Measurements from ENCODE around the gene SMIM44.
A peak's percentile ranks its signal among the peaks of the same experiment; 100 is the strongest.

Gene SMIM44

GRCh38 chr19:3441986-3442329 lies 41.3 kb downstream of the SMIM44 start:
- Histone ChIP-seq H3K4me1 (ENCODE audit: control insufficient read depth, insufficient read depth, low read length) (peaks cover 11% of the 10 kb centered on the region), H3K9me3 (ENCODE audit: control insufficient read depth, insufficient read depth, low read length) (no peaks in the 10 kb centered on the region), H3K36me3 (ENCODE audit: control insufficient read depth, insufficient read depth, low read length) (no peaks in the 10 kb centered on the region), H3K27ac (ENCODE audit: low read depth, low read length) (no peak overlapping the region), H3K4me3 (ENCODE audit: low read depth, low read length) (no peak overlapping the region), H3K27me3 (ENCODE audit: control insufficient read depth, insufficient read depth, low read length) (no peaks in the 10 kb centered on the region), H3K9ac (ENCODE audit: low read depth, low read length) (no peak overlapping the region)

- Histone ChIP-seq H3K4me1 (ENCODE audit: control insufficient read depth, insufficient read depth, low read length) (peaks cover 11% of the 10 kb centered on the region), H3K27me3 (ENCODE audit: control insufficient read depth, insufficient read depth, low read length) (no peaks in the 10 kb centered on the region), H3K4me3 (ENCODE audit: low read depth, low read length) (no peak overlapping the region), H3K27ac (ENCODE audit: low read depth, low read length) (no peak overlapping the region), H3K9me3 (ENCODE audit: control insufficient read depth, insufficient read depth, low read length) (no peaks in the 10 kb centered on the region), H3K9ac (ENCODE audit: low read depth, low read length) (no peak overlapping the region), H3K36me3 (ENCODE audit: control insufficient read depth, insufficient read depth, low read length) (no peaks in the 10 kb centered on the region)
Measured at GRCh38 chr19:3441089-3441985, 41.9 kb downstream of the SMIM44 start.

GRCh38 chr19:3440082-3440481 lies 43.2 kb downstream of the SMIM44 start:
- Histone ChIP-seq H3K9ac (ENCODE audit: low read depth, low read length) (no peak overlapping the region), H3K27me3 (ENCODE audit: control insufficient read depth, insufficient read depth, low read length) (no peaks in the 10 kb centered on the region), H3K36me3 (ENCODE audit: control insufficient read depth, insufficient read depth, low read length) (no peaks in the 10 kb centered on the region)

GRCh38 chr19:3434630-3435553 lies 48.3 kb downstream of the SMIM44 start:
- Histone ChIP-seq H3K4me3 (ENCODE audit: low read depth, low read length) (peak overlapping the region; percentile 86), H3K9me3 (ENCODE audit: control insufficient read depth, insufficient read depth, low read length) (no peaks in the 10 kb centered on the region), H3K27me3 (ENCODE audit: control insufficient read depth, insufficient read depth, low read length) (no peaks in the 10 kb centered on the region), H3K4me1 (ENCODE audit: control insufficient read depth, insufficient read depth, low read length) (no peaks in the 10 kb centered on the region), H3K27ac (ENCODE audit: low read depth, low read length) (peak overlapping the region; percentile 96), H3K9ac (ENCODE audit: low read depth, low read length) (peak overlapping the region; percentile 89), H3K36me3 (ENCODE audit: control insufficient read depth, insufficient read depth, low read length) (no peaks in the 10 kb centered on the region)

More at GRCh38 chr19:3440082-3440481, 43.2 kb downstream of the SMIM44 start:
- Histone ChIP-seq H3K4me1 (ENCODE audit: control insufficient read depth, insufficient read depth, low read length) (peaks cover 11% of the 10 kb centered on the region), H3K4me3 (ENCODE audit: low read depth, low read length) (no peak overlapping the region), H3K27ac (ENCODE audit: low read depth, low read length) (no peak overlapping the region), H3K9me3 (ENCODE audit: control insufficient read depth, insufficient read depth, low read length) (no peaks in the 10 kb centered on the region)

GRCh38 chr19:3433805-3434540 lies 49.3 kb downstream of the SMIM44 start:
- Histone ChIP-seq H3K9me3 (ENCODE audit: control insufficient read depth, insufficient read depth, low read length) (no peaks in the 10 kb centered on the region), H3K27ac (ENCODE audit: low read depth, low read length) (no peak overlapping the region), H3K4me3 (ENCODE audit: low read depth, low read length) (peak overlapping the region; percentile 86), H3K36me3 (ENCODE audit: control insufficient read depth, insufficient read depth, low read length) (no peaks in the 10 kb centered on the region), H3K4me1 (ENCODE audit: control insufficient read depth, insufficient read depth, low read length) (no peaks in the 10 kb centered on the region), H3K9ac (ENCODE audit: low read depth, low read length) (no peak overlapping the region), H3K27me3 (ENCODE audit: control insufficient read depth, insufficient read depth, low read length) (no peaks in the 10 kb centered on the region)

GRCh38 chr19:3433313-3433712 lies 49.9 kb downstream of the SMIM44 start:
- H3K36me3 ChIP-seq (ENCODE audit: control insufficient read depth, insufficient read depth, low read length): no peaks in the 10 kb centered on the region

More at GRCh38 chr19:3433313-3433712, 49.9 kb downstream of the SMIM44 start:
- no peaks in the 10 kb centered on the region for H3K9me3 ChIP-seq (ENCODE audit: control insufficient read depth, insufficient read depth, low read length)
- no peak overlapping the region for H3K27ac ChIP-seq (ENCODE audit: low read depth, low read length)
- no peaks in the 10 kb centered on the region for H3K27me3 ChIP-seq (ENCODE audit: control insufficient read depth, insufficient read depth, low read length)
- H3K9ac ChIP-seq (ENCODE audit: low read depth, low read length): no peak overlapping the region
- H3K4me3 ChIP-seq (ENCODE audit: low read depth, low read length): no peak overlapping the region
- H3K4me1 ChIP-seq (ENCODE audit: control insufficient read depth, insufficient read depth, low read length): no peaks in the 10 kb centered on the region
